ENCODE data around the gene HM13. TPM values are rescaled to one million over a fixed set of nuclear protein-coding genes. Genes with fewer than 3 reads are reported as not detected.

Gene HM13
- total and polyA plus RNA-seq, 3 donors from 2014 or later = 68.7 to 97.5 (median 86.7) TPM

GRCh38 chr20:31566658-31567379 is 52.6 kb downstream of the HM13 start:
- H3K4me3 ChIP-seq = no peak overlapping the region
- no peaks in the 10 kb centered on the region for H3K4me1 ChIP-seq
- intact Hi-C loops (cut with DNase I; ENCODE audit: low total_unique reads) = loop anchor here (5.0 kb wide), 1 partner anchor 45 kb away; no protein-coding TSS in a partner anchor
- H3K27me3 ChIP-seq = no peaks in the 10 kb centered on the region
- no peaks in the 10 kb centered on the region for H3K9me3 ChIP-seq
- H3K27ac ChIP-seq = no peak overlapping the region
- H3K36me3 ChIP-seq (ENCODE audit: low read depth, missing control alignments) = no peaks in the 10 kb centered on the region
- WGBS, 2 donors = 81 to 89% methylated on average over 10 to 14 of the region's 14 CpGs
- DNase-seq = no peak
- TF ChIP-seq CTCF (IDR thresholded peaks at IDR 0.05) (no peak), POLR2A (IDR thresholded peaks at IDR 0.05) (no peak)

GRCh38 chr20:31567380-31567720 is 53.1 kb downstream of the HM13 start:
- no peak overlapping the region for H3K27ac ChIP-seq
- intact Hi-C loops (cut with DNase I; ENCODE audit: low total_unique reads) = loop anchor here (5.0 kb wide), 1 partner anchor 45 kb away; no protein-coding TSS in a partner anchor
- no peak for TF ChIP-seq CTCF (IDR thresholded peaks at IDR 0.05)
- TF ChIP-seq POLR2A (IDR thresholded peaks at IDR 0.05) = no peak

GRCh38 chr20:31568041-31568731 is 53.9 kb downstream of the HM13 start:
- peaks cover 3% of the 10 kb centered on the region for H3K4me1 ChIP-seq
- no peaks in the 10 kb centered on the region for H3K27me3 ChIP-seq
- TF ChIP-seq CTCF (IDR thresholded peaks at IDR 0.05) (no peak), POLR2A (IDR thresholded peaks at IDR 0.05) (no peak)
- DNase-seq = no peak
- H3K27ac ChIP-seq = peak overlapping the region in 1 of 2 donors; percentile 50
- H3K9me3 ChIP-seq = no peaks in the 10 kb centered on the region
- 79 to 80% methylated on average over 17 to 21 of the region's 21 CpGs for WGBS, 2 donors
- no peaks in the 10 kb centered on the region for H3K36me3 ChIP-seq (ENCODE audit: low read depth, missing control alignments)
- intact Hi-C loops (cut with DNase I; ENCODE audit: low total_unique reads) = loop anchor here (5.0 kb wide), 1 partner anchor 44 kb away; no protein-coding TSS in a partner anchor
- no peak overlapping the region for H3K4me3 ChIP-seq

More at GRCh38 chr20:31567380-31567720, 53.1 kb downstream of the HM13 start:
- no peaks in the 10 kb centered on the region for H3K9me3 ChIP-seq
- H3K4me3 ChIP-seq = no peak overlapping the region
- H3K4me1 ChIP-seq = peaks cover under 1% of the 10 kb centered on the region
- DNase-seq = no peak
- no peaks in the 10 kb centered on the region for H3K36me3 ChIP-seq (ENCODE audit: low read depth, missing control alignments)
- no peaks in the 10 kb centered on the region for H3K27me3 ChIP-seq

GRCh38 chr20:31568773-31569162 is 54.5 kb downstream of the HM13 start:
- 81 to 82% methylated on average over 4 to 5 of the region's 5 CpGs for WGBS, 2 donors
- H3K9me3 ChIP-seq = no peaks in the 10 kb centered on the region
- H3K36me3 ChIP-seq (ENCODE audit: low read depth, missing control alignments) = no peaks in the 10 kb centered on the region
- peaks cover 9% of the 10 kb centered on the region for H3K4me1 ChIP-seq
- peak overlapping the region in 1 of 2 donors; percentile 50 for H3K27ac ChIP-seq
- H3K4me3 ChIP-seq = no peak overlapping the region
- intact Hi-C loops (cut with DNase I; ENCODE audit: low total_unique reads) = loop anchor here (5.0 kb wide), 1 partner anchor 44 kb away; no protein-coding TSS in a partner anchor
- DNase-seq = no peak
- no peaks in the 10 kb centered on the region for H3K27me3 ChIP-seq
- no peak for TF ChIP-seq POLR2A (IDR thresholded peaks at IDR 0.05)
- TF ChIP-seq CTCF (IDR thresholded peaks at IDR 0.05) = no peak

Data from testis (tissue), 3 donors.